Right ventricle myocardium superior (tissue), 1 donor: ENCODE data around the gene LEKR1. TPM values are rescaled to one million over a fixed set of nuclear protein-coding genes. Genes with fewer than 3 reads are reported as not detected.
A peak's percentile ranks its signal among the peaks of the same experiment; 100 is the strongest.
"Not testable (repeated sequence)": the region's sequence is repeated elsewhere in the genome, so short reads cannot be mapped to it uniquely, and the experiment has no call there.

ENCODE experiments used
- ATAC-seq: fragments of 200-7000 bp; cut with Tn5 transposase; one replicate; pipeline ENCODE4 v1.9.1; 2020; ENCODE audit warnings: mild to moderate bottlenecking; ENCODE audit not compliant: poor library complexity
- DNase-seq: peaks from one replicate; pipeline ENCODE4 v3.0.0-alpha.2; 2020
- intact Hi-C: fragments of 100-400 bp; cut with DNase I; formaldehyde crosslinking; loops from one replicate; pipeline ENCODE4 v1.11.2; 2022
- total RNA-seq: library from RNA; stranded (reverse); fragmentation: NEBNext Ultra II Directional; extraction: Animal tissue kit (Norgen Biotek cat#: 25700); gene quantifications from one replicate; pipeline ENCODE4 v1.2.1, GENCODE V29; 2021
- donor health status: DM: no; HTN: yes; CAD: no; lungs with severe emphysema.

Gene LEKR1
- total RNA-seq, 1 donor from 2014 or later: 0.56 TPM

GRCh38 chr3:156802821-156803606, 23.1 kb upstream of the LEKR1 start:
- ATAC-seq (no peak), DNase-seq (no peak)
- intact Hi-C loops: no loop called here

GRCh38 chr3:156803952-156804741, 22.0 kb upstream of the LEKR1 start:
- intact Hi-C loops: no loop called here
- no peak for ATAC-seq
- DNase-seq: no peak

GRCh38 chr3:156806698-156807097, 19.5 kb upstream of the LEKR1 start:
- DNase-seq (no peak), ATAC-seq (no peak)
- intact Hi-C loops: no loop called here

- ATAC-seq (no peak), DNase-seq (no peak)
- intact Hi-C loops: no loop called here
Observed at GRCh38 chr3:156808025-156808424, 18.1 kb upstream of the LEKR1 start.

GRCh38 chr3:156811089-156811862, 14.9 kb upstream of the LEKR1 start:
- no peak for DNase-seq
- no peak for ATAC-seq
- intact Hi-C loops: no loop called here

- ATAC-seq (no peak), DNase-seq (no peak)
- intact Hi-C loops: no loop called here
Observed at GRCh38 chr3:156812521-156813335, 13.4 kb upstream of the LEKR1 start.

- no peak for DNase-seq
- intact Hi-C loops: no loop called here
- ATAC-seq: no peak
Observed at GRCh38 chr3:156814295-156814694, 11.9 kb upstream of the LEKR1 start.

GRCh38 chr3:156816091-156816793, 9.9 kb upstream of the LEKR1 start:
- DNase-seq: peak; percentile 48
- intact Hi-C loops: loop anchor here (5.0 kb wide), 1 partner anchor 139 kb away; no protein-coding TSS in a partner anchor
- peak; percentile 64 for ATAC-seq

GRCh38 chr3:156816794-156817645, 9.1 kb upstream of the LEKR1 start:
- intact Hi-C loops: loop anchor here (5.0 kb wide), 1 partner anchor 140 kb away; no protein-coding TSS in a partner anchor
- DNase-seq (peak; percentile 93), ATAC-seq (peak; percentile 96)

GRCh38 chr3:156817646-156818272, 8.4 kb upstream of the LEKR1 start:
- ATAC-seq (no peak), DNase-seq (no peak)
- intact Hi-C loops: loop anchor here (5.0 kb wide), 1 partner anchor 140 kb away; no protein-coding TSS in a partner anchor

GRCh38 chr3:156818273-156818651, 7.9 kb upstream of the LEKR1 start:
- ATAC-seq (no peak), DNase-seq (no peak)
- intact Hi-C loops: loop anchor here (5.0 kb wide), 1 partner anchor 141 kb away; no protein-coding TSS in a partner anchor

GRCh38 chr3:156818890-156819289, 7.3 kb upstream of the LEKR1 start:
- ATAC-seq (no peak), DNase-seq (no peak)
- intact Hi-C loops: loop anchor here (5.0 kb wide), 1 partner anchor 142 kb away; no protein-coding TSS in a partner anchor

- ATAC-seq: no peak
- intact Hi-C loops: loop anchor here (5.0 to 10.0 kb wide), 2 partner anchors 143 to 335 kb away; no protein-coding TSS in a partner anchor
- DNase-seq: no peak
Observed at GRCh38 chr3:156819842-156820691, 6.1 kb upstream of the LEKR1 start.

- DNase-seq: no peak
- ATAC-seq: no peak
- intact Hi-C loops: loop anchor here (10.0 kb wide), 1 partner anchor 334 kb away; no protein-coding TSS in a partner anchor
Observed at GRCh38 chr3:156820692-156821080, 5.5 kb upstream of the LEKR1 start.

- ATAC-seq, DNase-seq: not testable (repeated sequence)
- intact Hi-C loops: loop anchor here (10.0 kb wide), 1 partner anchor 332 kb away; no protein-coding TSS in a partner anchor
Observed at GRCh38 chr3:156822626-156823260, 3.4 kb upstream of the LEKR1 start.
